GM12892 (cell line): ENCODE data around the gene KLHL6.

ENCODE experiments used
- POLR2A ChIP-seq: IDR thresholded peaks from 2 replicates; pipeline ENCODE4 v1.6.1; 2011; ENCODE audit warnings: low read depth, low read length, control low read depth
- POLR2AphosphoS5 ChIP-seq: IDR thresholded peaks from 2 replicates; pipeline ENCODE4 v1.6.1; 2011; ENCODE audit warnings: low read depth, low read length, control low read depth
- TAF1 ChIP-seq: IDR thresholded peaks from 2 replicates; pipeline ENCODE4 v1.6.1; 2011; ENCODE audit warnings: low read depth, mild to moderate bottlenecking, control low read depth, low read length, borderline replicate concordance

DNA sequence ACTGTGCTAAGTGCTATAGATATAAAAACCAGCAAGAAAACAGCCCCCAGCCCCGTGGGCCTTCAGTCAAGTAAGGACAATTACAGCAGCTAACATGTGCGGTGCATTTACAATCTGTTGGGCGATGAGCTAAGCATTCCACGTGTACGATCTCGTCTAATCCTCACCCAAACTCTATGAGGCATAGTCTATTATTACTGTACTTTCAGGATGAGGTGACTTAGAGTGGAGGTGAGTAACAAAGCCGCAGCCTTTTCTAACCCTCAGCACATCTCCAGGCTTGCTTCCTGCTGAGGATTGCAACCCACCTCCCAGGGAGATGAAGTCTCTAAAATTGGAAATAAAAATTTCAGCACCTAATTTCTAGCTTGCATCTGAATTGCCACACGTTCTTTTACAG is 73.9 kb downstream of the KLHL6 start:
- TF ChIP-seq POLR2A (no peak), TAF1 (no peak), POLR2AphosphoS5 (no peak)
